ENCODE results near the gene AIFM1.

The AIFM1 gene

GRCh38 chrX:130155564-130155963 lies 10.1 kb downstream of the AIFM1 start:
- POLR2A ChIA-PET, result interaction anchor here (1.4 kb wide), 1 partner anchor 10 kb away, joined by 4 read pairs; the partner anchor contains the start of gene AIFM1
- CTCF ChIA-PET, result interaction anchor here (1.5 kb wide), 1 partner anchor 8 kb away, joined by 4 read pairs; no protein-coding TSS in a partner anchor

GRCh38 chrX:130147631-130148030 lies 18.0 kb downstream of the AIFM1 start:
- no peak for TF ChIP-seq CTCF (IDR thresholded peaks at IDR 0.05; ENCODE audit: insufficient read depth, low read length, missing control alignments)
- no peak for DNase-seq (ENCODE audit: low read depth, low spot score)
- no peak overlapping the region for H3K4me3 ChIP-seq (ENCODE audit: low read depth, low read length)
- POLR2A ChIA-PET, result no interaction called here
- CTCF ChIA-PET, result interaction anchor here (1.4 kb wide), 1 partner anchor 9 kb away, joined by 4 read pairs; no protein-coding TSS in a partner anchor

More at GRCh38 chrX:130155564-130155963, 10.1 kb downstream of the AIFM1 start:
- no peak for DNase-seq (ENCODE audit: low read depth, low spot score)
- no peak overlapping the region for H3K4me3 ChIP-seq (ENCODE audit: low read depth, low read length)
- no peak for TF ChIP-seq CTCF (IDR thresholded peaks at IDR 0.05; ENCODE audit: insufficient read depth, low read length, missing control alignments)

- no peak overlapping the region for H3K4me3 ChIP-seq (ENCODE audit: low read depth, low read length)
- TF ChIP-seq CTCF (IDR thresholded peaks at IDR 0.05; ENCODE audit: insufficient read depth, low read length, missing control alignments), result no peak
- DNase-seq (ENCODE audit: low read depth, low spot score), result no peak
- CTCF ChIA-PET, result interaction anchor here (1.0 to 1.1 kb wide), 2 partner anchors 12 to 65 kb away, joined by 3 to 5 read pairs; no protein-coding TSS in a partner anchor
- POLR2A ChIA-PET, result no interaction called here
Measured at GRCh38 chrX:130145123-130145522, 20.5 kb downstream of the AIFM1 start.

GRCh38 chrX:130144509-130144908 lies 21.1 kb downstream of the AIFM1 start:
- POLR2A ChIA-PET, result no interaction called here
- no peak for TF ChIP-seq CTCF (IDR thresholded peaks at IDR 0.05; ENCODE audit: insufficient read depth, low read length, missing control alignments)
- no peak overlapping the region for H3K4me3 ChIP-seq (ENCODE audit: low read depth, low read length)
- DNase-seq (ENCODE audit: low read depth, low spot score), result no peak
- CTCF ChIA-PET, result no interaction called here

- POLR2A ChIA-PET, result no interaction called here
- TF ChIP-seq CTCF (IDR thresholded peaks at IDR 0.05; ENCODE audit: insufficient read depth, low read length, missing control alignments), result no peak
- no peak for DNase-seq (ENCODE audit: low read depth, low spot score)
- H3K4me3 ChIP-seq (ENCODE audit: low read depth, low read length), result no peak overlapping the region
- CTCF ChIA-PET, result no interaction called here
Measured at GRCh38 chrX:130139474-130140201, 26.0 kb downstream of the AIFM1 start.

- POLR2A ChIA-PET, result no interaction called here
- H3K4me3 ChIP-seq (ENCODE audit: low read depth, low read length), result no peak overlapping the region
- no peak for TF ChIP-seq CTCF (IDR thresholded peaks at IDR 0.05; ENCODE audit: insufficient read depth, low read length, missing control alignments)
- DNase-seq (ENCODE audit: low read depth, low spot score), result no peak
- CTCF ChIA-PET, result no interaction called here
Measured at GRCh38 chrX:130136961-130137360, 28.7 kb downstream of the AIFM1 start.

Data from AG04449 (cell line).